ENCODE measurements around the gene ZNF670.

The ZNF670 gene

GRCh38 chr1:247103859-247104591 is 25.4 kb upstream of the ZNF670 start, which contains the start of gene ZNF669:
ZNF669 (minus strand) TSS chr1:247104356; CDS start chr1:247104199, 157 bp downstream.
- DNase-seq = peak; percentile 81 to 89

- DNase-seq = no peak
Measured at GRCh38 chr1:247102381-247102780, 23.8 kb upstream of the ZNF670 start.

GRCh38 chr1:247100676-247101279 is 22.2 kb upstream of the ZNF670 start:
- no peak for DNase-seq

- DNase-seq = no peak
Measured at GRCh38 chr1:247096958-247097357, 18.3 kb upstream of the ZNF670 start.

GRCh38 chr1:247096544-247096943 is 17.9 kb upstream of the ZNF670 start:
- no peak for DNase-seq

GRCh38 chr1:247096112-247096511 is 17.5 kb upstream of the ZNF670 start:
- DNase-seq = no peak

GRCh38 chr1:247090455-247090854 is 11.8 kb upstream of the ZNF670 start:
- DNase-seq = no peak

- DNase-seq = no peak
Measured at GRCh38 chr1:247089616-247090375, 11.2 kb upstream of the ZNF670 start.

GRCh38 chr1:247088967-247089366 is 10.4 kb upstream of the ZNF670 start:
- no peak for DNase-seq

- DNase-seq = no peak
Measured at GRCh38 chr1:247087256-247087655, 8.6 kb upstream of the ZNF670 start.

- no peak for DNase-seq
Measured at GRCh38 chr1:247085310-247085709, 6.7 kb upstream of the ZNF670 start.

GRCh38 chr1:247084771-247085170 is 6.2 kb upstream of the ZNF670 start:
- no peak for DNase-seq

- no peak for DNase-seq
Measured at GRCh38 chr1:247079141-247079874, 697 bp upstream of the ZNF670 start.

- DNase-seq = no peak
Measured at GRCh38 chr1:247077876-247078257, 744 bp downstream of the ZNF670 start.

- no peak for DNase-seq
Measured at GRCh38 chr1:247077213-247077612, 1.4 kb downstream of the ZNF670 start.

GRCh38 chr1:247070645-247071044 is 8.0 kb downstream of the ZNF670 start:
- no peak for DNase-seq

GRCh38 chr1:247064304-247064703 is 14.3 kb downstream of the ZNF670 start:
- DNase-seq = no peak

- DNase-seq = no peak
Measured at GRCh38 chr1:247060771-247061170, 17.8 kb downstream of the ZNF670 start.

- no peak for DNase-seq
Measured at GRCh38 chr1:247056071-247056470, 22.5 kb downstream of the ZNF670 start.

- no peak for DNase-seq
Measured at GRCh38 chr1:247054992-247055415, 23.6 kb downstream of the ZNF670 start.

GRCh38 chr1:247047702-247048101 is 30.9 kb downstream of the ZNF670 start:
- DNase-seq = no peak

GRCh38 chr1:247047260-247047659 is 31.4 kb downstream of the ZNF670 start:
- no peak for DNase-seq

GRCh38 chr1:247043406-247043805 is 35.2 kb downstream of the ZNF670 start:
- DNase-seq = no peak

Measured in bone marrow (tissue), 2 donors.